ENCODE measurements around the gene CYP46A1.

Gene CYP46A1

DNA sequence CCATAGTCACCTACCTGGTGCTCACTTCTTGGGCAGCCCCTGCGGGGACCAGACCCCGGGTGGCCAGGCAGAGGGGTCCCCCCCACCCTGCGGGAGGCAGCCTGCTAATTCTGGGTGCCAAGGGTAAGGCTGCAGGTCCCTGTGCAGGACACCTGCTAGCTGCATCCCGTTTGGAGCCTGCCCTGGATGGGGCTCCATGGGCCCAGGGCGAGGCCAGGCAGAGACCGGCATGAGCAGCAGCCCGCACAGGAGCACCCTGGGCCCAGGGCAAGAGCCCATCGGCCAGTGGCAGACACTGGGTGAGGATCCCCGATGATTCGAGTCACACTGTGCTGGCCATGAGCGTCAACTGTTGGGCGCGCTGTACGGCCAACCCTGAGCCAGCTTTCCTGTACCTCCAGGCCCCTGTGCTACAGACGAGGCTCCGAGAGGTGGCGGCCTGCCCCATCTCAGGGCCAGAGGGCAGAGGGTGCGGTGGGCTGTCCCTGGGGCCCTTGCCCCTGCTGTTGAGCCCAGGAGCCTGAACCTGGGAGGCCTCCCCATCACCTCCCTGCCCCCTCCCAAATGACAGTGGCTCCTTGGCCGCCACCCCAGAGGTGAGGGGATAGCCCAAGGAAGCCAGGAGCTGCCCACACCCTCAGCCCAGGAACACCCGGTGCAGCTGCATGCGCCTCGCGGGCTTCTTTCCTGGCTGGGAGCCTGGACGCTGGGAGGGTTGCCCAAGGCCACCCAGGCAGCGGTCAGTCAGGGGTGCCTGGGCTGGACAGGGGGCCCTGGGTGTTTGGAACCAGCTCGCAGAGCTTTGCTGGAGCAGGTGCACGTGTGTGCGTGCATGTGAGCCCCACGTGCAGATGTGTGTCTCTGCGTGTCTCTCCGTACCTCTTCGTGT, 47.7 kb downstream of the CYP46A1 start:
- Mint-ChIP-seq H3K4me3 (peak overlapping the region; percentile 33 to 77 (median 71)), H3K27me3 (ENCODE audit: low read depth) (peaks cover 15% of the 10 kb centered on the region), H3K27ac (peak overlapping the region in 2 of 3 experiments; percentile 66 to 86), H3K9me3 (no peaks in the 10 kb centered on the region), H3K4me1 (peaks cover 14% of the 10 kb centered on the region), H3K36me3 (ENCODE audit: low read depth) (no peaks in the 10 kb centered on the region)
- TF ChIP-seq, protein P1, sequence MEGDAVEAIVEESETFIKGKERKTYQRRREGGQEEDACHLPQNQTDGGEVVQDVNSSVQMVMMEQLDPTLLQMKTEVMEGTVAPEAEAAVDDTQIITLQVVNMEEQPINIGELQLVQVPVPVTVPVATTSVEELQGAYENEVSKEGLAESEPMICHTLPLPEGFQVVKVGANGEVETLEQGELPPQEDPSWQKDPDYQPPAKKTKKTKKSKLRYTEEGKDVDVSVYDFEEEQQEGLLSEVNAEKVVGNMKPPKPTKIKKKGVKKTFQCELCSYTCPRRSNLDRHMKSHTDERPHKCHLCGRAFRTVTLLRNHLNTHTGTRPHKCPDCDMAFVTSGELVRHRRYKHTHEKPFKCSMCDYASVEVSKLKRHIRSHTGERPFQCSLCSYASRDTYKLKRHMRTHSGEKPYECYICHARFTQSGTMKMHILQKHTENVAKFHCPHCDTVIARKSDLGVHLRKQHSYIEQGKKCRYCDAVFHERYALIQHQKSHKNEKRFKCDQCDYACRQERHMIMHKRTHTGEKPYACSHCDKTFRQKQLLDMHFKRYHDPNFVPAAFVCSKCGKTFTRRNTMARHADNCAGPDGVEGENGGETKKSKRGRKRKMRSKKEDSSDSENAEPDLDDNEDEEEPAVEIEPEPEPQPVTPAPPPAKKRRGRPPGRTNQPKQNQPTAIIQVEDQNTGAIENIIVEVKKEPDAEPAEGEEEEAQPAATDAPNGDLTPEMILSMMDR (IDR thresholded peaks at IDR 0.05; ENCODE audit: unreplicated experiment in 3 of 3): no peak

DNA sequence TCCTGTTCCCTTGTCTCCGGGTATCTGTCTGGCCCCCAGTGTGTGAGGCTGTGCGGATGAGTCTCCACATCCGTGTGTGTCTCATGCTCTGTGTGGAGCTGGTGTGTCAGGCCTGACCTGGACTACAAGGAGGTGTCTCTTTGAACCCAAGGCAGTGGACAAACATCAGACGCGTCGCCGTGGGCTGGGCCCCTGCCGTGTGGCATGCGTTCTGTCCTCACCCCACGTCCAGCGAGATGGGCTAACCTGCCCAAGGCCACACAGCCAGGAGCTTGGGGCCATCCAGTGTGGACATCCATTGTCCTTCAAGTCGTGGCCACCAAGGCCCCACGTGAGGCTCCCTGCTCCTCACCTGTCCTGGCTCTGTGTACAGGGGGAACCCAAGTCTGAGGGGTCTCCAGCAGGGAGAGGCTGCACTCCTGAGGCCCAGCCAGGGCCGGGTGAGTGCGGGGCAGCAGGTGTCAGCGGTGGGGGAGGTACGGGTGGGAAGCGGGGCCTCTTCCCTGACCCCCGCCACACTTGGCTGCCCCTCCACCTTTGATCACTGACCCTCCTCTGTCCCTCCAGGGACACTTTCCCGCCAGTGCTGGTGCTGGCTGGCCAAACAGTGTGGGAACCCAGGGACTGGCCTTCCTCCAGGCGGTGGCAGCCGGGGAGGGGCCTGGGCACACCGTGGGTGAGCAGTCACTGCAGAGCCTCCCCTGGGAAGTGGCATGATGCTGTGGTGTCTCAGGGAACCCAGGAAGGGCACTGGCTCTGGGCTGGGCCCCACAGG, 48.5 kb downstream of the CYP46A1 start:
- Mint-ChIP-seq H3K36me3 (ENCODE audit: low read depth) (no peaks in the 10 kb centered on the region), H3K9me3 (no peaks in the 10 kb centered on the region), H3K27ac (peak overlapping the region in 2 of 3 experiments; percentile 66 to 86), H3K27me3 (ENCODE audit: low read depth) (peaks cover 15% of the 10 kb centered on the region), H3K4me1 (peaks cover 14% of the 10 kb centered on the region), H3K4me3 (peak overlapping the region; percentile 33 to 77 (median 71))
- TF ChIP-seq, protein P1 (IDR thresholded peaks at IDR 0.05; ENCODE audit: unreplicated experiment in 3 of 3): no peak

DNA sequence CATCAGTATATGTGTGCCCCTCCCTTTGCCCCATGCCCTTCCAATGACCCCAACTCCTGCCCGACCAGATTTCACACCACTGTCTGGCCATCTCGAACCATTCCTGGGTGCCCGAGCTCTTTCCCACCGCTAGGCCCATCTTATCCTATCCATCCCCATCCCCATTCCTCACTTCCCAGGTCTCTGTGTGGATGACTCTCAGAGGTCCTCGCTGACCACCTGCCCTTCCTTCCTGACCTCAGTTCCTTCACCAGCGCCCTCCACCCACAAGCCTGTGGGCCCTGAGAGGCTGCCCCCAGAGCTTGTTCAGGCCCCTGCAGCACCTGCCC, 49.1 kb downstream of the CYP46A1 start:
- no peaks in the 10 kb centered on the region for H3K9me3 Mint-ChIP-seq
- H3K27me3 Mint-ChIP-seq (ENCODE audit: low read depth): peaks cover 15% of the 10 kb centered on the region
- TF ChIP-seq, protein P1 (IDR thresholded peaks at IDR 0.05; ENCODE audit: unreplicated experiment in 3 of 3): no peak
- peak overlapping the region in 1 of 3 experiments; percentile 47 for H3K27ac Mint-ChIP-seq
- H3K36me3 Mint-ChIP-seq (ENCODE audit: low read depth): no peaks in the 10 kb centered on the region
- H3K4me1 Mint-ChIP-seq: peaks cover 14% of the 10 kb centered on the region
- peak overlapping the region; percentile 9 to 32 (median 21) for H3K4me3 Mint-ChIP-seq

DNA sequence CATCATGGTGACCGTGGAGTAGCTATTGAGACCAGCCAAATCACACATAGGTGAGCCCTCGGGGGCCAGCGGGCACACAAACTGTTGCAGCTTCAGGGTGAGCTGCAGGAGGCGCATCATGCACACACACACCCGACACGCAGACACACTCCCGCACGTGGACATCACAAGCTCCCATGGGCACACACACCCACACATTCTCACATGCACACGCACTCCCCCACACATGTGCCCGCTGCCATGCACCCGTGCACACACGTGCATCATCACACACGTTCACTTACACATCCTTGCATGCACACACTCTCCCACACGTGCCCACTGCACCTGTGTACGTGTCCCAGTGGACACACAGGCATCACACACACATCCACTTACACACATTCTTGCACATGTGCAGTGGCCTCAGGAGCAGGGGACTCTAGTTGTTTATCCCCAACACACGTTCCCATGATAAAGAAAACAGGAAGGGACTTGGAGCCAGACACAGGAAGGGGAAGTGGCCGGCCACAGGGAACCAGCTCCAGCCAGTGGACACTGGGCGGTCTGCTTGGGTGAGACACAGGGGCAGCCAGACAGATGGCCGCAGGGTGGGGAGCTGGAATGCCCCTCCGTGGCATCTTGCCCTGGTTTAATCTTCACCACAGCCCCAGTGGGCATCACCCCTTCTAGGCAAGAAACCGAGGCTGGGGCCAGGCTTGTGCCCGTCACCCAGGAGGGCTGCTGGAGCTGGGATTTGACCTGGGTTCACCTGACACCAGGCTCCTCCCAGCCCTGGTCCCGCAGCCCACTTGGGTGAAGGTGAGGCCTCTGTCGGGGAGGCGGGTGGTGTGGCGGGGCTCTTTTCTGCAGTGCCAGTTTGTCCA, 49.7 kb downstream of the CYP46A1 start:
- no peaks in the 10 kb centered on the region for H3K36me3 Mint-ChIP-seq (ENCODE audit: low read depth)
- peaks cover 11% of the 10 kb centered on the region for H3K27me3 Mint-ChIP-seq (ENCODE audit: low read depth)
- no peaks in the 10 kb centered on the region for H3K9me3 Mint-ChIP-seq
- peaks cover 16% of the 10 kb centered on the region for H3K4me1 Mint-ChIP-seq
- H3K4me3 Mint-ChIP-seq: peak overlapping the region; percentile 9 to 60 (median 21)
- TF ChIP-seq, protein P1 (IDR thresholded peaks at IDR 0.05; ENCODE audit: unreplicated experiment in 3 of 3): no peak
- H3K27ac Mint-ChIP-seq: peak overlapping the region in 1 of 3 experiments; percentile 47

DNA sequence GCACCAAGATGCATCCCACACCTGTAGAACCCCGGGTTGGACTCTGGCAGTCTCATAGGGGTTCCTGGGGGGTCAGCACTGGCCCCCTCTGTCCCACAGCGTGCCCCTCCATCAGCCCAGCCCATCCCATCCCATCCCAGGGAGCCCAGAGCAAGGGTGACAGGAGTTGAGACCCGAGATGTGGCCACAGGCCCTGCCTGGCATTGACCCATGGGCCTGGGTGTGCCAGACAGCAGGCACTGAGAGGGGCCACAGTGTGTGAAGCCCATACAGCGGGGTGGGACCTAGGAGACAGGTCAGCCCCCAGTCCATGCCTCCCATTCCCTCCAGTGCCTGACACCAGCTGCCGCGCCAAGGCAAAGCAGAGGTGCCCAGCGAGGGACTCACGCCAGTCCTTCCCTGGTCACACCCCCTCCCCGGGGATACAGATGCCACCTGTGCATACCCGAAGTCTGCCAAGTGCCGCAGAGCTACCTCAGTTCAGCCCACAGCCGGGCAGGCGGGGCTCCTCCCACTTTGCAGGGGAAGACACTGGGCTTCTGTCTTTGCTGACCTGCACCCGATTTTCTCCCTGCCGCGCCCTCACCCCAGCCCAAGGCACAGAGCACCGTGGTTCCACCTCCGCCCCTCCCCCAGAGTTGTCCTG, 50.4 kb downstream of the CYP46A1 start:
- TF ChIP-seq, protein P1 (IDR thresholded peaks at IDR 0.05; ENCODE audit: unreplicated experiment in 3 of 3): no peak
- H3K4me3 Mint-ChIP-seq: no peak overlapping the region
- H3K27ac Mint-ChIP-seq: no peak overlapping the region
- peaks cover 9% of the 10 kb centered on the region for H3K27me3 Mint-ChIP-seq (ENCODE audit: low read depth)
- peaks cover 23% of the 10 kb centered on the region for H3K4me1 Mint-ChIP-seq
- no peaks in the 10 kb centered on the region for H3K36me3 Mint-ChIP-seq (ENCODE audit: low read depth)
- H3K9me3 Mint-ChIP-seq: no peaks in the 10 kb centered on the region

All from nephron (organoid).